CD4-positive, alpha-beta T cell treated with Interferon gamma for 1 hour (primary cell): ENCODE measurements around the gene GAPDHS.

Experiments
- DNase-seq: peaks from one replicate; pipeline ENCODE4 v3.0.0-alpha.2; 2020

Gene GAPDHS

DNA sequence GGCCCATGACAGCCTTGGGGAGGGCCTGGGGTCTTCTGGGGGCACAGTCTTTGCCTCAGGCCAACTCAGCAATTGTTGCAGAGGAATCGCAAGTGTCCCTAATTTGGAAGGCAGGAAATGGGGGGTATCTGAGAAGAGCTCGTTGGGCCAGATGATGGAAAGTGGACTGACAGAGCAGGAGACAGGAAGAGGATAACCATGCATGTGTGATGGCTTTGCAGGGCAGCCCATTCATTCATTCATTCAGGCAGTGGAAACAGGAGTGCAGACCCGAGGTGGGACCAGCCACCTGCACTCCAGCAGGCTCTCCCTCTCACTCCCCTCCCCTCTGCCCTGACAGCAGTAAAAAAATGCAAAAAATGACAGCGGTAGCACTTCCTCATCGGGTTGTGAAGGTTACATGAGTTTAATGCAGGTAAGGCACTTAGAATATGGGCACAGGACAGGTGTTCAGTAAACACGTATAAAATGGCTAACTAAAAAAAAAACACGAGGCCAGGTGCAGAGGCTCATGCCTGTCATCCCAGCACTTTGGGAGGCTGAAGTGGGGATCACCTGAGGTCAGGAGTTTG is 7.2 kb downstream of the GAPDHS start:
- DNase-seq = no peak

- DNase-seq = no peak
Measured at GRCh38 chr19:35542209-35542608, 9.0 kb downstream of the GAPDHS start.

DNA sequence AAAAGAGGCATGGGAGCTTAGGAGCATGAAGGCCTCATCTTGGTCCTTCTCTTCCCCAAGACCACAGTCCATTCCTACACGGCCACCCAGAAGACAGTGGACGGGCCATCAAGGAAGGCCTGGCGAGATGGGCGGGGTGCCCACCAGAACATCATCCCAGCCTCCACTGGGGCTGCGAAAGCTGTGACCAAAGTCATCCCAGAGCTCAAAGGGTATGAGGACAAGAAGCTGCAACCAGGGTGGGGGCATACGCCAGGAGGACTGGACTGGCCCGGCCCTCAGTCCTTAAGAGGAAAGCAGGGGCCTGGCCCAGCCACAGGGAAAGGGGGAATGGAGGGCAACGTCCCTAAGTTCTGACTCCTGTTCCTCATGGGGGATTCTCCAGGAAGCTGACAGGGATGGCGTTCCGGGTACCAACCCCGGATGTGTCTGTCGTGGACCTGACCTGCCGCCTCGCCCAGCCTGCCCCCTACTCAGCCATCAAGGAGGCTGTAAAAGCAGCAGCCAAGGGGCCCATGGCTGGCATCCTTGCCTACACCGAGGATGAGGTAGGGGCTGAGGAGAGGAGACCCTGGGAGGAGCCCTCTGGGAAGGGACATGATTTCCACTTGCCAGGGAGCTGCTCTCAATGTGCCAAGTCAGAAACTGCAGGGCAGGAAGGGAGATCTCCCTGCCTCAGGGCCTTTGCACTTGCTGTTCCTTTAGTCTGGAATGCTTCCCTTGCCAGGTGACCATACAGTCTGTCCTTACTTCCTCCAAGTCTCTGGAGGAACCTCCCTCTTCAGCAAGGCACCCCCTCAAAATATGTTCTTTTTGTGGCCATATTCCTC is 10.2 kb downstream of the GAPDHS start:
- DNase-seq = no peak

DNA sequence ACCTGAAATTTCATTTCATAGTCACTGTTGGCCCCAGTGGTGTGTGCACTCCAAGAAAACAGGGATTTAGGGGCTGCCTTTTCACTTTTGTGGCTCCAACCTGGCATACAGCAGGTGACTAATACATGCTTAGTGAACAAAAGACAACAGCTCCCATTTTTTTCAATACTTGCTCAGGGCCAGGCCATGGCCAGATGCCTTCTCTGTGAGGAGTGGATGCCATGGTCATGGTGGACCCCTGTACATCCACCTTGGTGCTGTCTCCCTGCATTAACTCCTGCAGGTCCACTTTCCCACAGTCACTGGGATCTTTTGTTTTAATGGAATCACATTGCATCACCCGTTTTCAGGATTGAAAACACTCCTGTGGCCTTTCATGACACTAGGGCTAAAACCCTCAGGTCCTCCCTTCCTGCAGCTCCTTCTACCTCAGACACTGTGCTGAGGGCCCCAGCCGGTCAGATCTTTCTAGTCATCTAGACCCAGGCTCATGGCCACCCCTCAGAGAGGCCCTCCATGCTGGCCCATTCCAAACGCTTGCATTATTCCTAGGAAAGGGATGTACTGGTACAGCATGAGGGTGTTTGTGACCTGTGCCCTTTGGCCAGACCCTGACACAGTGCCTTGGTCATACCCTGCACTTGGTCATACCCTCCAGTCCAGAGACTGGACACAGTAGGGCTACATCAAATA is 11.0 kb downstream of the GAPDHS start:
- no peak for DNase-seq

DNA sequence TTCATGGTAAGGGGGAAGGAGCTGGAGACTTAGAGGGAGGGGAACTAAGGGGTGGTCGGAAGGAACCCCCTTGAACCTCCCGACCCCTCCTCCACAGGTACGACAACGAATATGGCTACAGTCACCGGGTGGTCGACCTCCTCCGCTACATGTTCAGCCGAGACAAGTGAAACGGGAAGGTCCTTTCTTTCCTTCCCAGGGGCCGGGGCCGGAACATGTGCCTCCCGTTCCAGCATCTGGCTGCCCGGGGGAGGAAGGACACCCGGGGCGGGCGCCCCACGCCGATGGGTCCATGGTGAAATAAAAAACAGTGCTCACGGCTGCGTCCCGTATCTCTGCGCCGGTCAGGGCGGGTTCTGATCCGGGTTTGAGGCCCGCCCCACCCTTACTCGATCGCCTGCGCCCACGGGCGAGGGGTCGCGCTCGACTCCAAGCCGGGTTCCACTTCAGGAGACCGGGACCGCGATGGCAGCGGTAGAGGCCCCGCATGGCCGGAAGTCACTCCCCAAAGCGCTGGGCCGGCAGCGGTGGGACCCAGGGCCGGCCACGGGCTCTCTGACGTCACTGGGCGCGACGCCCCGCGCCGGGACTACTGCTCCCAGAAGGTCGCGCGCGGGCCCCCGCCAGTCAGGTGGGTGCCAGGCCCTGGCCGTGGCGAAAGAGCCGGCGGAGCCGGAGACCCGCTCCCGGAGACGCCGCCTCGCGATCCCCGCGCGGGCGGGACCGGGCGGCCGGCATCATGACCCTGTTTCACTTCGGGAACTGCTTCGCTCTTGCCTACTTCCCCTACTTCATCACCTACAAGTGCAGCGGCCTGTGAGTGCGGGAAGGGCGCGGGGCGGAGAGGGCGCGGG is 12.0 kb downstream of the GAPDHS start, which contains the start of gene TMEM147:
TSS of gene TMEM147 (plus strand) at position 626 of the 854 bp plus-strand sequence. CDS start at position 740, 114 bp downstream.
- DNase-seq = peak; percentile 83

GRCh38 chr19:35545855-35546381 is 12.7 kb downstream of the GAPDHS start:
- peak; percentile 26 for DNase-seq

GRCh38 chr19:35546532-35546931 is 13.3 kb downstream of the GAPDHS start:
- no peak for DNase-seq

GRCh38 chr19:35549174-35549788 is 16.0 kb downstream of the GAPDHS start:
- peak; percentile 44 for DNase-seq

GRCh38 chr19:35549879-35550523 is 16.7 kb downstream of the GAPDHS start:
- no peak for DNase-seq

DNA sequence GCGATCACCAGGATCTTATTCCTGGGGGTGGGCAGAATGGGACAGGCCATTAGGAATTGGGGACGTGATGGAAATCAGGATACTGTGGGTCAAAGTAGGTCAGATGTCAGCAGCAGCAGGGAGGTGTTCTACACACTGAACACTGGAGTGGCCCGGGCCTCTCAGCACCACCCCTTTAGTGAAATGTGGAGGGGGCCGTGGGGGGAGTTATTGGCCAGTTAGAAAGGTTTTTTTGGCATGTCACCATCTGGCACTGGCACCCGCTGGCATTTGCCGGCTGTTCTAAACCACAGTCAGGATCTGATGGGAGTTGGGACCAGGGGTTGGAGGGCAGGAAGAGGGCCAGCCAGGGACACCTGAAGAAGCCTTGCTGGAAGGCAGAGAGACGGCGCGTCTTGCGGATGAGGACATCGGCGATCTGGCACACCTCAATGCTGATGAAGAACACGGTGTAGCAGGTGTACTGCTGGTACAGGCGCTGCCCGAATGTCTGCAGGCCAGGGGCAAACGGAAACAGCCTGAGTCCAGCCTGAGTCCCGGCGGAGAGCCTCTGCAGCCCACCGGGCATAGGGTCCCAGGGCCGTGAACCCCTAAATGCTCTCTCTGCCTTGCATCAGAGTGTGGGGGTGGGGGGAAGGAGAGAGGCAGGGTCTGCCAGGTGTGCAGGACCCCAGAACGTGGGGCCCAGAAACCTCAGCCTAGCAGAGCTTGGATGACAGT is 18.0 kb downstream of the GAPDHS start:
- no peak for DNase-seq

DNA sequence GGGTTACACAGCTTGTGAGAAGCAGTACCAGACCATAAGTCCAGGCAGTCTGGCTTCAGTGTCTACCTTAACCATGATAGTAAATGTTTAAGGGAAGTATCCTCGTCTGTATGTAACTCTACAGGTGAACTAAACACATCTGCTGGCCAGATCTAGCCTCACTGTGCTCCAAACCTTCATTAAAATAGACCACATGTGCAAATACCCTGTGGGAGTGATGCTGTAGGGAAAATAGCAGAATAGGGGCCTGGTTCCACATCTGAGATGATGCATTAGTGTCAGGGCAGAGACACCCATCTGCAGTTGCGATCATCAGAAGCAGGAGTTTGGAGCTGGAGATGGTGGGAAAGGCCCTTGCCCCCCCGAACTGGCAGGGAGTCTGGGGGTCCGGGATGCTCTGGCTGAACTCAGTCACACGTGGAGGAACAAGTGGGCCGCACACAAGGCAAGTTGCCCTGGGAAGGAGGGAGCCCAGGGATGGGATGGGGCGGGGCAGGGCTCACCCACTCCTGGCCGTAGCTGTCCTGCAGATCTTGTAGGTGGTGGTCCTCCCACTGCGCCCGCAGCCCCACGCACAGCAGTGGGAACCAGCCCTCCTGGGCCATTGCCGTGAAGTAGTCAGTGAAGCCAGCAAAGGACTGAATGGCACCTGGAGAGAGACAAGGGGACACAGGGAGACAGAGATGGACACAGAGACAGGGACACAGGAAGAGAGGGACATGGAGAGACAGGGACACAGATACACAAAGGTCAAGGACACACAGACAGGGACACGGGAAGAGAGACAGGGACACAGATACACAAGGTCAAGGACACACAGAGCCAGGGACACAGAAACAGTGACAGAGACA is 19.5 kb downstream of the GAPDHS start:
- DNase-seq = no peak

- no peak for DNase-seq
Measured at GRCh38 chr19:35553385-35554000, 20.2 kb downstream of the GAPDHS start.

- no peak for DNase-seq
Measured at GRCh38 chr19:35554076-35554475, 20.8 kb downstream of the GAPDHS start.

DNA sequence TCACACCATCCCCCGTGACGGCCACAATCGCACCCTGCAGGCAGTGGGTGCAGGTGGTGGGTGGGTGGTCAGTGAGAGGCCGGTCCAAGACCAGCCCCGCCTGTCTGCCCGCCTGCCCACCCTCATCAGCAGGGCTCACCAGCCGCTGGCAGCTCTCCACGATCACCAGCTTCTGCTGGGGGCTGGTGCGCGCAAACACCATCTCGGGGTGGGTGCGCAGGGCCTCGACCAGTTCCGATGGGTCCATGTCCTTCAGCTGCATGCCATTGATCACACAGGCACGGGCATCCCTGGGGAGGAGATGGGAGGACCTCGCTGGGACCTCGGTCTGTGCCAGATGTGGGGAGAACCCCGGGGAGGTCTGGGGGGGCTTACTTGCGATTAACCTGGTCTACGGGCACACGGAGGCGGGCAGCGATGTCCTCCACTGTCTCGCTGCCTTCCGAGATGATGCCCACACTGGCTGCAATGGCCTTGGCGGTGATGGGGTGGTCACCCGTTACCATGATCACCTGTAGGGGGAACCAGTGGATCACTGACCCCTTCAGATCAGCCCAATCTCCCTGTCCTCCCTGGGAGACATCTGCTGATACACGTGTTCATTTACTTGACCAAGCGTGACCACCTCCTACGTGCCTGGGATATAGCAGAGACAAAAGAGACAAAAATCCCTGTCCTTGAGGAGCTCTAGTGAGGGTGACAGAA is 22.2 kb downstream of the GAPDHS start:
- no peak for DNase-seq

DNA sequence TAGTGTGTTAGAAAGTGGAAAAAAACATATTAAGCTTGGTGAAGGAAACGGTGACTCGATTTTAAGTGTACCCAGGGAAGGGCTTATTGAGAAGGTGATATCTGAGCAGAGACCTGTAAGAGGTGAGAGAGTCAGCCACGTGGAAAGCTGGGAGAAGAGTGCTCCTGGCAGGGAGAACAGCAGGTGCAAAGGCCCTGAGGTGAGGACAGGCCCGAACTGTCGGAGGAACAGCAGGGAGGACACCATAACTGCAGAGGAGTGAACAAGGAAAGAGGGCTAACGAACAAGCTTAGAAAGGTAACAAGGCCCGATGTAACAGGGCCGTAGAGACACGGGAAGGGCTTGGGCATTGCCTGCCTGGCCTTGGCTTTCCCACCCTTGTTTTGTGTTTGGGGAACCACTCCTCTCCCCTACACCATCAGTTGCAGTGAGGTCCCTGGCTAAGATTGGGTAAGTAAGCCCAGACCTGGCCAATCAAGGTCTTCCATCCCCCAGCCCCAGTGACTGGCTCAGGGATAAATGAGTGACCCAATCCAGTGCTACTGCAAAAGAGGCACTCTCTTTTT is 22.9 kb downstream of the GAPDHS start:
- DNase-seq = no peak

GRCh38 chr19:35556846-35557538 is 23.7 kb downstream of the GAPDHS start:
- no peak for DNase-seq

DNA sequence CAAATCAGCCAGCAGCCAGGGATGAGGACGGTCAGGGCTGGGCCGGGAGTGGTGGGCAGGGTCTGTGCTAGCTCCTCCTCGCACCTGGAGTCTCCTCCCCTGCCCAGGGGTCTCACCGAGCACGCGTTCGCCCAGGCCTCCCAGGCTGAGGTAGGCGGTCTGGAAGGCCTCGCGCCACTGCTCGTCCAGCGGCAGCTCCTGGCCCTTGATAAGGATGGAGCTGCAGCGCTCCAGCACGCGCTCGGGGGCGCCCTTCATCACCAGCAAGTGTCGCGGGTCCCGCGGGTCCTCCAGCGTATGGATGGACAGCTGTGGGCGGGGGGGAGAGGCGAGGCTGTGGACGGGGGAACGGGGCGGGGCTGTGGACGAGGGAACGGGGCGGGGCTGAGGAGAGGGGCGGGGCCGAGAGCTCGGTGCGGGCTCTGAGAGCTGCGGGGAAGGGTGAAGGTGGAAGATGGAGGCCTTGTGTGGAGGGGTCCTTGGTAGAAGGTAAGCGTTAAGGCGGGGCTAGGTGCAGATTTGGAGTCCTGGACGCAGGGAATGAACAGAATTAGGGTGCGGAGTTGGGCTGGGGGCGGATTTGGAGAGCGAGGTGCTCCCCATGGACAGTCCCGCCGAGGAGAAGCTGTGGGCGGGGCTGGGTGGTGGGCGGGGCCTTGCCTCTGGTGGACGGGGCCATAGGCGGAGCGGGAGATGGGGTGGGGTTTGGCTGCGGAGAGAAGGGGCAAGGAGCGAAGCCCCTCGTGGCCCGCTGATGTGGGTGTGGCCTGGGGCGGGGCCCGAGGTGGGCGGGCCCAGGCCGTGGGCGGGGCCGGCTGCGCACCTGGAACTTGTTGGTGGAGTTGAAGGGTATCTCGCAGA is 24.5 kb downstream of the GAPDHS start:
- DNase-seq = peak; percentile 54
